Astrocyte (in vitro differentiated cells and primary cell): Measurements from ENCODE around the gene ARHGAP9. TPM values are rescaled to one million over a fixed set of nuclear protein-coding genes. Genes with fewer than 3 reads are reported as not detected.
A peak's percentile ranks its signal among the peaks of the same experiment; 100 is the strongest.

Source experiments
- DNase-seq: peaks from one replicate; pipeline ENCODE4 v3.0.0-alpha.2; 2010; ENCODE audit warnings: low read depth
- FAIRE-seq: peaks from 2 replicates; lab custom pipeline; 2011; peaks lifted over from hg19 to GRCh38; lab: Jason Lieb, UNC
- H2AFZ ChIP-seq: 2 replicates; pipeline ENCODE4 v1.6.0; 2012; ENCODE audit warnings: low read depth, low read length, inconsistent platforms
- H3K27ac ChIP-seq: 2 replicates; pipeline ENCODE4 v1.5.1; 2011; ENCODE audit warnings: low read depth, low read length, inconsistent platforms
- H3K27me3 ChIP-seq: 2 replicates; pipeline ENCODE4 v1.6.0; 2011; ENCODE audit warnings: low read length, inconsistent platforms; ENCODE audit not compliant: insufficient read depth
- H3K36me3 ChIP-seq: 2 replicates; pipeline ENCODE4 v1.5.1; 2011; ENCODE audit warnings: low read length, inconsistent platforms; ENCODE audit not compliant: insufficient read depth
- H3K4me1 ChIP-seq: 2 replicates; pipeline ENCODE4 v1.5.1; 2011; ENCODE audit warnings: low read length, inconsistent platforms; ENCODE audit not compliant: insufficient read depth
- H3K4me2 ChIP-seq: 2 replicates; pipeline ENCODE4 v1.6.0; 2012; ENCODE audit warnings: low read length, inconsistent platforms
- H3K4me3 ChIP-seq: 2 replicates; pipeline ENCODE4 v1.5.1; 2011; ENCODE audit warnings: low read depth, mild to moderate bottlenecking, low read length, inconsistent platforms; ENCODE audit not compliant: insufficient read depth
- H3K79me2 ChIP-seq: 2 replicates; pipeline ENCODE4 v1.6.0; 2012; ENCODE audit warnings: mild to moderate bottlenecking, low read length, inconsistent platforms; ENCODE audit not compliant: insufficient read depth
- H3K9ac ChIP-seq: 2 replicates; pipeline ENCODE4 v1.6.0; 2012; ENCODE audit warnings: mild to moderate bottlenecking, low read length, inconsistent platforms
- H3K9me3 ChIP-seq: 2 replicates; pipeline ENCODE4 v1.5.1; 2012; ENCODE audit warnings: low read depth, mild to moderate bottlenecking, low read length, inconsistent platforms; ENCODE audit not compliant: insufficient read depth
- H4K20me1 ChIP-seq: 2 replicates; pipeline ENCODE4 v1.6.0; 2012; ENCODE audit warnings: low read length, inconsistent platforms; ENCODE audit not compliant: insufficient read depth
- H3K27ac Mint-ChIP-seq: one replicate; pipeline ENCODE4 v1.8.0; 2021; ENCODE audit warnings: mild to moderate bottlenecking, mixed read lengths; ENCODE audit not compliant: unreplicated experiment
- H3K27me3 Mint-ChIP-seq: one replicate; pipeline ENCODE4 v1.8.0; 2021; ENCODE audit warnings: low read depth, mixed read lengths; ENCODE audit not compliant: unreplicated experiment
- H3K36me3 Mint-ChIP-seq: one replicate; pipeline ENCODE4 v1.8.0; 2021; ENCODE audit warnings: low read depth, mixed read lengths; ENCODE audit not compliant: unreplicated experiment
- H3K4me1 Mint-ChIP-seq: one replicate; pipeline ENCODE4 v1.8.0; 2021; ENCODE audit warnings: low read depth, mixed read lengths; ENCODE audit not compliant: unreplicated experiment
- H3K4me3 Mint-ChIP-seq: one replicate; pipeline ENCODE4 v1.8.0; 2021; ENCODE audit warnings: mild to moderate bottlenecking, moderate library complexity, mixed read lengths; ENCODE audit not compliant: unreplicated experiment
- H3K9me3 Mint-ChIP-seq: one replicate; pipeline ENCODE4 v1.8.0; 2021; ENCODE audit warnings: mild to moderate bottlenecking, mixed read lengths; ENCODE audit not compliant: unreplicated experiment
- EZH2 ChIP-seq: IDR thresholded peaks from 2 replicates; pipeline ENCODE4 v1.6.1; 2012; ENCODE audit warnings: mild to moderate bottlenecking, low read length, inconsistent platforms; ENCODE audit not compliant: insufficient read depth
- total RNA-seq: library from RNA; stranded (reverse); gene quantifications from 2 replicates; pipeline ENCODE4 v1.2.1, GENCODE V29; 2021
- TF ChIP-seq, protein P1 (sequence below): IDR thresholded peaks from 2 replicates; pipeline ENCODE4 v1.5.1; 2011; ENCODE audit warnings: low read depth, mild to moderate bottlenecking, inconsistent platforms, low read length, moderate library complexity; ENCODE audit not compliant: insufficient read depth

ARHGAP9 gene
- total RNA-seq, 1 donor from 2014 or later, result 3.1 TPM

GRCh38 chr12:57517187-57517586 lies 37.5 kb upstream of the ARHGAP9 start:
- H3K36me3 ChIP-seq, result peaks cover 50% of the 10 kb centered on the region

DNA sequence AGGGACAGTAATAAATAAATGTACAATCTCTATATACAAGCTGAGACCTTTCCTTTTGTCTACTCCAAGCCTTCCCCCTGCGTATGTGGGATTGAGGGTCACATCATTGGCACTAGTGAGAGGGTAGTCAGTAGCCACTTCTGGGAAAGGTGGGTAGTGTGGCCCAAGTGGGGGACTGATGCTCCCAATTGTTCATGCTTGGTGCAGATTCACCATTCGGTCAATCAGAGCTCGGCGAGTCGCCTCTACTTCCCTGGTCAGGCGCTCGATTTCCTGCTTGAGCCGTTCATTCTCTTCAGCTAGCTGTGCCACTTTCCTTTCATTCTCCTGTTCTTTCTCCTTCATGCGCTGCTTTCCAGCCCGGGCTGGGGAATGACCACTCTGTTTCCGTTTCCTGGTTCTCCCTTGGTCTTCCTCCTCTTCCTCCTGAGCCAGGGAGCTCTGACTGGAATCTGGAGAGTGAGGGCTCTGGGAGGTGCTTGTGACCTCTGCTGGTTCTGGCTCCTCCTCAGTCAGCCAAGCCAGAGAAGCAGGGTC lies 37.0 kb upstream of the ARHGAP9 start:
- H3K4me3 ChIP-seq, result no peak overlapping the region
- peaks cover 54% of the 10 kb centered on the region for H3K36me3 ChIP-seq
- H3K9me3 ChIP-seq, result no peaks in the 10 kb centered on the region
- H4K20me1 ChIP-seq, result peaks cover 78% of the 10 kb centered on the region
- Mint-ChIP-seq H3K27ac (peak overlapping the region; percentile 80), H3K9me3 (no peaks in the 10 kb centered on the region), H3K4me3 (peak overlapping the region; percentile 46), H3K4me1 (peaks cover 36% of the 10 kb centered on the region), H3K36me3 (peaks cover 48% of the 10 kb centered on the region), H3K27me3 (no peaks in the 10 kb centered on the region)
- H3K9ac ChIP-seq, result peak overlapping the region; percentile 24
- peaks cover 31% of the 10 kb centered on the region for H3K4me1 ChIP-seq
- H2AFZ ChIP-seq, result no peak overlapping the region
- no peak overlapping the region for H3K27ac ChIP-seq
- peaks cover 38% of the 10 kb centered on the region for H3K79me2 ChIP-seq
- H3K27me3 ChIP-seq, result no peaks in the 10 kb centered on the region
- no peak overlapping the region for H3K4me2 ChIP-seq
- no peak for DNase-seq
- FAIRE-seq, result no peak
- TF ChIP-seq, protein P1, sequence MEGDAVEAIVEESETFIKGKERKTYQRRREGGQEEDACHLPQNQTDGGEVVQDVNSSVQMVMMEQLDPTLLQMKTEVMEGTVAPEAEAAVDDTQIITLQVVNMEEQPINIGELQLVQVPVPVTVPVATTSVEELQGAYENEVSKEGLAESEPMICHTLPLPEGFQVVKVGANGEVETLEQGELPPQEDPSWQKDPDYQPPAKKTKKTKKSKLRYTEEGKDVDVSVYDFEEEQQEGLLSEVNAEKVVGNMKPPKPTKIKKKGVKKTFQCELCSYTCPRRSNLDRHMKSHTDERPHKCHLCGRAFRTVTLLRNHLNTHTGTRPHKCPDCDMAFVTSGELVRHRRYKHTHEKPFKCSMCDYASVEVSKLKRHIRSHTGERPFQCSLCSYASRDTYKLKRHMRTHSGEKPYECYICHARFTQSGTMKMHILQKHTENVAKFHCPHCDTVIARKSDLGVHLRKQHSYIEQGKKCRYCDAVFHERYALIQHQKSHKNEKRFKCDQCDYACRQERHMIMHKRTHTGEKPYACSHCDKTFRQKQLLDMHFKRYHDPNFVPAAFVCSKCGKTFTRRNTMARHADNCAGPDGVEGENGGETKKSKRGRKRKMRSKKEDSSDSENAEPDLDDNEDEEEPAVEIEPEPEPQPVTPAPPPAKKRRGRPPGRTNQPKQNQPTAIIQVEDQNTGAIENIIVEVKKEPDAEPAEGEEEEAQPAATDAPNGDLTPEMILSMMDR, result no peak
- TF ChIP-seq EZH2, result no peak

More at GRCh38 chr12:57517187-57517586, 37.5 kb upstream of the ARHGAP9 start:
- Mint-ChIP-seq H3K4me1 (peaks cover 41% of the 10 kb centered on the region), H3K27me3 (no peaks in the 10 kb centered on the region), H3K9me3 (no peaks in the 10 kb centered on the region), H3K4me3 (peak overlapping the region; percentile 91), H3K36me3 (peaks cover 46% of the 10 kb centered on the region), H3K27ac (peak overlapping the region; percentile 80)
- H3K4me1 ChIP-seq, result peaks cover 36% of the 10 kb centered on the region
- no peaks in the 10 kb centered on the region for H3K9me3 ChIP-seq
- no peak overlapping the region for H3K4me3 ChIP-seq
- peak; percentile 44 for DNase-seq
- TF ChIP-seq, protein P1, result no peak
- no peak for TF ChIP-seq EZH2
- no peaks in the 10 kb centered on the region for H3K27me3 ChIP-seq
- peaks cover 38% of the 10 kb centered on the region for H3K79me2 ChIP-seq
- H4K20me1 ChIP-seq, result peaks cover 73% of the 10 kb centered on the region
- no peak overlapping the region for H3K27ac ChIP-seq
- no peak overlapping the region for H2AFZ ChIP-seq
- H3K4me2 ChIP-seq, result peak overlapping the region; percentile 94
- FAIRE-seq, result no peak
- peak overlapping the region; percentile 24 for H3K9ac ChIP-seq

DNA sequence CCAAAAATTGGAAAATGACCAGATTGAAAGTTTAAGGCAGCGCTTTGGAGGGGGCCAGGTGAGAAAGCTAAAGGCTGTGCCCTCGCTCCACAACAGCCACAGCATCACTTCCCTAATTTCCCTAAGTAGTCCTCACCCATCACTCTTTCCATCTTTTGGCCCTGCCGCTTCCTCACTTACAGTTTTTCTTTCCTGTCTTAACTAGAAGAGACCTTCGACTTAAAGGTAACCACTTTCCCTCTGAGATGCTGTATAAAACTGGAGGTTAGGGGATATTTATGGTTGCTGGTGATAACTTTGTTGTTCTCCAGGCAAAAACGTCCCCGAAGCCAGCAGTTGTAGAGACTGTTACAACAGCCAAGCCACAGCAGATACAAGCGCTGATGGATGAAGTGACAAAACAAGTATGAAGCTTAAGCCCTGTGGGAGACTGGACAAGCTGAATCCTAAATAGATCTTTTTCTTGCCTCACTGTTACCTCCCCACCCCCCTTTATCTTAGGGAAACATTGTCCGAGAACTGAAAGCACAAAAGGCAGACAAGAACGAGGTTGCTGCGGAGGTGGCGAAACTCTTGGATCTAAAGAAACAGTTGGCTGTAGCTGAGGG lies 36.4 kb upstream of the ARHGAP9 start:
- Histone ChIP-seq H3K4me1 (peaks cover 25% of the 10 kb centered on the region), H3K4me2 (no peak overlapping the region), H4K20me1 (peaks cover 82% of the 10 kb centered on the region), H3K4me3 (no peak overlapping the region), H3K36me3 (peaks cover 59% of the 10 kb centered on the region), H3K9ac (no peak overlapping the region), H3K79me2 (peaks cover 38% of the 10 kb centered on the region), H3K9me3 (no peaks in the 10 kb centered on the region), H2AFZ (no peak overlapping the region), H3K27me3 (no peaks in the 10 kb centered on the region), H3K27ac (no peak overlapping the region)
- DNase-seq (no peak), FAIRE-seq (no peak)
- Mint-ChIP-seq H3K27me3 (no peaks in the 10 kb centered on the region), H3K4me1 (peaks cover 33% of the 10 kb centered on the region), H3K9me3 (no peaks in the 10 kb centered on the region), H3K36me3 (peaks cover 47% of the 10 kb centered on the region), H3K4me3 (peak overlapping the region; percentile 31), H3K27ac (peak overlapping the region; percentile 14)
- TF ChIP-seq, protein P1, result no peak
- TF ChIP-seq EZH2, result no peak
